ENCODE measurements around the gene C14orf132. TPM values are rescaled to one million over a fixed set of nuclear protein-coding genes. Genes with fewer than 3 reads are reported as not detected.

C14orf132 gene
- polyA plus RNA-seq, 3 donors: not detected

- Histone ChIP-seq H3K79me2 (ENCODE audit: insufficient read depth, low read length) (no peaks in the 10 kb centered on the region), H3K4me1 (ENCODE audit: control insufficient read depth in 1 of 2, insufficient read depth in 2 of 2, low read length in 2 of 2) (no peaks in the 10 kb centered on the region), H3K4me3 (replicated peaks in 1 of 3; ENCODE audit: low read depth in 2 of 3, low read length in 3 of 3) (no peak overlapping the region), H3K27me3 (ENCODE audit: control insufficient read depth in 2 of 2, insufficient read depth in 2 of 2, low read length in 2 of 2) (no peaks in the 10 kb centered on the region), H3K9ac (ENCODE audit: insufficient read depth, low read length, poor library complexity, severe bottlenecking) (no peak overlapping the region), H4K20me1 (ENCODE audit: insufficient read depth, low read length) (no peaks in the 10 kb centered on the region), H3K4me2 (replicated peaks; ENCODE audit: extremely low read depth, low read length, poor library complexity, severe bottlenecking) (no peak overlapping the region), H3K36me3 (replicated peaks in 1 of 2; ENCODE audit: control insufficient read depth in 1 of 2, insufficient read depth in 2 of 2, low read length in 2 of 2) (no peaks in the 10 kb centered on the region), H3K9me3 (replicated peaks in 1 of 2; ENCODE audit: control insufficient read depth in 1 of 2, insufficient read depth in 1 of 2, low read length in 2 of 2) (peaks cover 0 to under 1% of the 10 kb centered on the region in 2 donors), H2AFZ (ENCODE audit: insufficient read depth, low read depth, low read length, poor library complexity, severe bottlenecking) (no peak overlapping the region), H3K27ac (ENCODE audit: low read depth in 1 of 2, low read length in 2 of 2) (no peak overlapping the region)
- H3K4me1 Mint-ChIP-seq: no peaks in the 10 kb centered on the region
- no peaks in the 10 kb centered on the region for H3K36me3 Mint-ChIP-seq
- peaks cover 0 to 10% (median 1%) of the 10 kb centered on the region in 7 donors for H3K9me3 Mint-ChIP-seq
- no peak overlapping the region for H3K4me3 Mint-ChIP-seq
- DNase-seq: no peak
- TF ChIP-seq CTCF (IDR thresholded peaks at IDR 0.05): no peak
- H3K27me3 Mint-ChIP-seq (ENCODE audit: low read depth in 3 of 3): peaks cover under 1 to 10% (median 4%) of the 10 kb centered on the region in 3 donors
- intact Hi-C loops (cut with micrococcal nuclease): no loop called here
- 83% methylated on average over 1 of the region's 5 CpGs for WGBS (ENCODE audit: insufficient coverage)
- H3K27ac Mint-ChIP-seq: no peak overlapping the region
Observed at GRCh38 chr14:96066976-96067375, 27.8 kb downstream of the C14orf132 start.

DNA sequence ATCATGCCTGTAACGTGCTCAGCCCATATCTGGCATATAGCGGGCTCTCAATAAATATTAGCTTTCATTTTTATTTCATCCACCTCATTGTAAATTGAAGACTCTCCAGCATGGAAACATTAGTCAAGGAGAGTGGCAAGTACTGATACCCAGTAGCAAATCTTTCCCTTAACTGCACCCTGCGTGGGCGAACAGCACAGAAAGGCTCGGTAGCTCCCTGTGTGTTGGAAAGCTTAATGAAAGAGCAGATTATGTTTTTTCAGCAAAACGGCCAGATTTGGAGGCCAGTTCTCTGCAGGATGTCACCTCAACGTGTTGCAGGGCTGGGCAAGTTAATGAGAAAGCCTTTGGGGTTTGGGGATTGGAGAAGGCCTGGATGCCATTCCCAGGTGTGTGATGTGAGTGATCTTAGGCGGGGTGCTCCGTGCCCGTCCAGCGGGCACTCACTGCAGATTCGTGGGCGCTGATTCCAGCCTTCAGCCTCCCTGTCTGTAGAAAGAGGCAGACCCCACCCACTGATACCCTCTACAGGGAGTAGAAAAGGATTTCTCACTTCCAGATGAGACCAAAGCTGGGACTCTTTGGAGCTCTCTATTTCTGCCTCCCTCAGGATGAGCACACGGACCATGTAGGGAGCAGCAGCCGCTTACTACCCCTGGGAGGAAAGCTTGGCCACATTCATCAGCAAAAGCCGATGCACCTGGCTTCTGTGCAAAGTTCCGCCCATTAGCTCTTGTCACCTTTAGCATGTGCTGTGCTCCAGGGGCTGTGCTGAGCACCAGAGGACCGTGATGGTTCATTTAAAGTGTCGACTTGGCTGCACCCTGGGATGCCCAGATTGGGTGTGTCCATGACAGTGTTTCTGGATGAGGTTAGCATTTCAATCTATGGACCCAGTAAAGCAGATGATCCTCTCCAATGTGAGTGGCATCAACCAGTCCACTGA is 29.1 kb downstream of the C14orf132 start:
- no peak overlapping the region for H3K4me2 ChIP-seq (replicated peaks; ENCODE audit: extremely low read depth, low read length, poor library complexity, severe bottlenecking)
- H3K36me3 ChIP-seq (replicated peaks in 1 of 2; ENCODE audit: control insufficient read depth in 1 of 2, insufficient read depth in 2 of 2, low read length in 2 of 2): no peaks in the 10 kb centered on the region
- H3K27me3 ChIP-seq (ENCODE audit: control insufficient read depth in 2 of 2, insufficient read depth in 2 of 2, low read length in 2 of 2): no peaks in the 10 kb centered on the region
- Mint-ChIP-seq H3K36me3 (no peaks in the 10 kb centered on the region), H3K4me1 (no peaks in the 10 kb centered on the region), H3K4me3 (no peak overlapping the region), H3K9me3 (peaks cover 0 to 10% (median 2%) of the 10 kb centered on the region in 7 donors), H3K27ac (no peak overlapping the region), H3K27me3 (ENCODE audit: low read depth in 3 of 3) (peaks cover 2 to 4% (median 3%) of the 10 kb centered on the region in 3 donors)
- no peak overlapping the region for H3K4me3 ChIP-seq (replicated peaks in 1 of 3; ENCODE audit: low read depth in 2 of 3, low read length in 3 of 3)
- no peak for TF ChIP-seq CTCF (IDR thresholded peaks at IDR 0.05)
- intact Hi-C loops (cut with micrococcal nuclease): no loop called here
- H3K4me1 ChIP-seq (ENCODE audit: control insufficient read depth in 1 of 2, insufficient read depth in 2 of 2, low read length in 2 of 2): no peaks in the 10 kb centered on the region
- peaks cover 0 to 4% of the 10 kb centered on the region in 2 donors for H3K9me3 ChIP-seq (replicated peaks in 1 of 2; ENCODE audit: control insufficient read depth in 1 of 2, insufficient read depth in 1 of 2, low read length in 2 of 2)
- 83% methylated on average over 9 of the region's 19 CpGs for WGBS (ENCODE audit: insufficient coverage)
- H2AFZ ChIP-seq (ENCODE audit: insufficient read depth, low read depth, low read length, poor library complexity, severe bottlenecking): no peak overlapping the region
- H3K27ac ChIP-seq (ENCODE audit: low read depth in 1 of 2, low read length in 2 of 2): no peak overlapping the region
- H4K20me1 ChIP-seq (ENCODE audit: insufficient read depth, low read length): no peaks in the 10 kb centered on the region
- H3K79me2 ChIP-seq (ENCODE audit: insufficient read depth, low read length): no peaks in the 10 kb centered on the region
- DNase-seq: no peak
- H3K9ac ChIP-seq (ENCODE audit: insufficient read depth, low read length, poor library complexity, severe bottlenecking): no peak overlapping the region
